ENCODE measurements around the gene PANK2. TPM values are rescaled to one million over a fixed set of nuclear protein-coding genes. Genes with fewer than 3 reads are reported as not detected.
"Not testable (repeated sequence)": the region's sequence is repeated elsewhere in the genome, so short reads cannot be mapped to it uniquely, and the experiment has no call there.

Gene PANK2
- total and polyA plus RNA-seq, 2 of the 8 experiments (the other 6 are each of a cell fraction or from before 2014, with no cell fraction given), result 17.1 to 57.5 TPM

DNA sequence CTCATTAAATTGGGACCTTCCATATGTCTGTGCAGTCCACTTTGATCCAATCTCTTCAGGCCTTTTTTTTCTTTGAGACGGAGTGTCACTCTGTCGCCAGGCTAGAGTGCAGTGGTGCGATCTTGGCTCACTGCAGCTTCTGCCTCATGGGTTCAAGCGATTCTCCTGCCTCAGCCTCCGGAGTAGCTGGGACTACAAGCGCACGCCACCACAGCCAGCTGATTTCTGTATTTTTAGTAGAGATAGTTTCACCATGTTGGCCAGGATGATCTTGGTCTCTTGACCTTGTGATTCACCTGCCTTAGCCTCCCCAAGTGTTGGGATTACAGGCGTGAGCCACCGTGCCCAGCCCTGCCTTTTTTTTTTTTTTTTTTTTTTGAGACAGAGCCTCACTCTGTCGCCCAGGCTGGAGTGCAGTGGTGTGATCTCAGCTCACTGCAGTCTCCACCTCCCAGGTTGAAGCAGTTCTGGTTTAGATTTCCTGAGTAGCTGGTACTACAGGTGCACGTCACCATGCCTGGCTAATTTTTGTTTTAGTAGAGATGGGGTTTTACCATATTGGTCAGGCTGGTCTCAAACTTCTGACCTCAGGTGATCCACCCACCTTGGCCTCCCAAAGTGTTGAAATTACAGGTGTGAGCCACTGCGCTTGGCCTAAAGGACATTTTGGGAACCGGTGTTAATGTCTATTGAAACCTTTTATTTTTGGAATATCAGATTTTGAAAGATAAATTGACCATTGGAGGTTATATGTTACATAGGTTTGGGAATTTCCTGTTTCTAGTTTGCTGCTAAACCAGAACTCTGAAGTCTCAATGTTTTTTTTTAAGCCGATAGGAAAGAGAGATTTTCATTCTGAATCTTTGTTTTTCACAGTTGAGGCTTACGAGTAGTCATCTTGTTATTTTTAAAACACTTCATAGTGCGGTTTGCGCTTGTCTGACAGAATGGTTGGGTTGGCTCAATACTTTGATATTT is 17.8 kb downstream of the PANK2 start:
- not testable (repeated sequence) for H3K56ac ChIP-seq (replicated peaks; ENCODE audit: insufficient read length, low read depth, low read length); H3K4me2 ChIP-seq (ENCODE audit: insufficient read depth in 1 of 2, low read depth in 2 of 2, low read length in 2 of 2); H3K4me3 ChIP-seq (ENCODE audit: extremely low read depth in 1 of 4, insufficient read depth in 2 of 4, low read depth in 3 of 4, low read length in 4 of 4); H3K27me3 ChIP-seq (replicated peaks in 1 of 4; ENCODE audit: control insufficient read depth in 3 of 4, extremely low read depth in 1 of 4, insufficient read depth in 3 of 4, low read length in 3 of 4); H2BK15ac ChIP-seq (ENCODE audit: low read length); H2BK20ac ChIP-seq (ENCODE audit: low read length); H2AFZ ChIP-seq (ENCODE audit: low read length); H4K8ac ChIP-seq (ENCODE audit: extremely low read depth, insufficient read depth, low read length); H2AK5ac ChIP-seq (ENCODE audit: low read depth, low read length); H3K23ac ChIP-seq (ENCODE audit: insufficient read length); H3K27ac ChIP-seq (ENCODE audit: low read depth, low read length); H3K79me1 ChIP-seq (ENCODE audit: low read depth, low read length); H3K4ac ChIP-seq (replicated peaks; ENCODE audit: insufficient read length, low read depth, low read length); H3K18ac ChIP-seq (ENCODE audit: extremely low read depth, low read length); H3K9ac ChIP-seq (replicated peaks in 1 of 4; ENCODE audit: extremely low read depth in 1 of 4, low read depth in 3 of 4, low read length in 3 of 4); H3K9me3 ChIP-seq (ENCODE audit: insufficient read depth in 2 of 2, low read depth in 1 of 2, low read length in 1 of 2); H2BK12ac ChIP-seq (ENCODE audit: low read depth, low read length); FAIRE-seq; H2BK5ac ChIP-seq (ENCODE audit: low read depth, low read length); H2BK120ac ChIP-seq (replicated peaks; ENCODE audit: low read depth, low read length); H4K5ac ChIP-seq (ENCODE audit: insufficient read length, low read depth, low read length); H3K23me2 ChIP-seq (ENCODE audit: low read depth, low read length); H3K14ac ChIP-seq (ENCODE audit: insufficient read length); H3K4me1 ChIP-seq (replicated peaks in 1 of 4; ENCODE audit: control insufficient read depth in 3 of 4, insufficient read depth in 4 of 4, low read length in 3 of 4); H4K91ac ChIP-seq (replicated peaks; ENCODE audit: insufficient read length, low read length); DNase-seq (ENCODE audit: low read depth in 1 of 2, low spot score in 2 of 2)
- H3K79me2 ChIP-seq (ENCODE audit: control insufficient read depth in 1 of 2, insufficient read depth in 2 of 2, low read length in 2 of 2), result peaks cover 34 to 100% of the 10 kb centered on the region in 2 experiments
- H4K20me1 ChIP-seq (replicated peaks in 1 of 2; ENCODE audit: control insufficient read depth in 1 of 2, insufficient read depth in 2 of 2, low read length in 2 of 2), result peaks cover 25 to 36% of the 10 kb centered on the region in 2 experiments
- 87% methylated on average over 14 of the region's 17 CpGs; no CpG with 5 or more reads in 1 of the 2 experiments for WGBS, 2 experiments (ENCODE audit: extremely low coverage in 1 of 2, insufficient coverage in 1 of 2, insufficient read length in 1 of 2, insufficient replicate concordance in 2 of 2, low coverage in 1 of 2, low lambda C conversion rate in 2 of 2, missing lambda C conversion rate in 1 of 2)
- H3K36me3 ChIP-seq (ENCODE audit: control insufficient read depth in 2 of 4, insufficient read depth in 4 of 4, low read length in 3 of 4), result peaks cover 24 to 48% (median 34%) of the 10 kb centered on the region in 4 experiments
- CTCF ChIA-PET (ENCODE audit: partially characterized antibody), result interaction anchor here (0.6 to 0.9 kb wide), 3 partner anchors 10 to 90 kb away, joined by 3 read pairs; no protein-coding TSS in a partner anchor
- POLR2A ChIA-PET (ENCODE audit: partially characterized antibody), result interaction anchor here (1.0 to 2.5 kb wide), 8 partner anchors 10 to 32 kb away, joined by 3 to 25 read pairs (median 8); no protein-coding TSS in a partner anchor
